ENCODE results near the gene PRICKLE2.

DNA sequence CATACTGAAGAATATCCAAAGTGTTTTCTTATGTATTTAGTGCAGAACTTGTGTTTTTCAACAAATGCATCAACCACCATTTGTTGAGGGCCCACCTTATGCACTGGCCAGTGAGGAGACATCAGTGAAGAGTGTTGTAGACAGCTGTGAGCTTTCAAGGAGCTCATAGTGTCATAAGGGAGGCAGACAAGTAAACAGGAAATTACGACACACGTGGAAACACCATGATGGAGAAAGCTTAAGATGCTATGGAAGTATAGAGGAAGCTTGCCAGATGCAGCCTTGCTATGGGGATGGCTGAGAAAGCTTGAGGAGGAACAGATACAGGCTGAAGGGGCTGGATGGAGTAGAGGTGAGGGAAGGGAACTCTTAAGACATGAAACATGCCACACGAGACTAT, 151.2 kb downstream of the PRICKLE2 start:
- no peak for TF ChIP-seq POLR2A (IDR thresholded peaks at IDR 0.05)
- TF ChIP-seq, protein P1, sequence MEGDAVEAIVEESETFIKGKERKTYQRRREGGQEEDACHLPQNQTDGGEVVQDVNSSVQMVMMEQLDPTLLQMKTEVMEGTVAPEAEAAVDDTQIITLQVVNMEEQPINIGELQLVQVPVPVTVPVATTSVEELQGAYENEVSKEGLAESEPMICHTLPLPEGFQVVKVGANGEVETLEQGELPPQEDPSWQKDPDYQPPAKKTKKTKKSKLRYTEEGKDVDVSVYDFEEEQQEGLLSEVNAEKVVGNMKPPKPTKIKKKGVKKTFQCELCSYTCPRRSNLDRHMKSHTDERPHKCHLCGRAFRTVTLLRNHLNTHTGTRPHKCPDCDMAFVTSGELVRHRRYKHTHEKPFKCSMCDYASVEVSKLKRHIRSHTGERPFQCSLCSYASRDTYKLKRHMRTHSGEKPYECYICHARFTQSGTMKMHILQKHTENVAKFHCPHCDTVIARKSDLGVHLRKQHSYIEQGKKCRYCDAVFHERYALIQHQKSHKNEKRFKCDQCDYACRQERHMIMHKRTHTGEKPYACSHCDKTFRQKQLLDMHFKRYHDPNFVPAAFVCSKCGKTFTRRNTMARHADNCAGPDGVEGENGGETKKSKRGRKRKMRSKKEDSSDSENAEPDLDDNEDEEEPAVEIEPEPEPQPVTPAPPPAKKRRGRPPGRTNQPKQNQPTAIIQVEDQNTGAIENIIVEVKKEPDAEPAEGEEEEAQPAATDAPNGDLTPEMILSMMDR (IDR thresholded peaks at IDR 0.05), result no peak
